Mesendoderm (in vitro differentiated cells): ENCODE results near the gene PPM1J. TPM values are rescaled to one million over a fixed set of nuclear protein-coding genes. Genes with fewer than 3 reads are reported as not detected.

Experiments used
- DNase-seq: peaks from one replicate; pipeline ENCODE4 v3.0.0; 2013
- H2AK5ac ChIP-seq: 2 replicates; pipeline ENCODE4 v1.6.1; 2013; ENCODE audit warnings: low read length, inconsistent platforms
- H2BK120ac ChIP-seq: 2 replicates; pipeline ENCODE4 v1.6.1; 2013; ENCODE audit warnings: low read depth, mild to moderate bottlenecking, low read length, moderate library complexity, mixed read lengths
- H2BK15ac ChIP-seq: replicated peaks from 2 replicates; pipeline ENCODE4 v1.6.1; 2013; ENCODE audit warnings: low read depth, mild to moderate bottlenecking, moderate library complexity
- H2BK5ac ChIP-seq: 2 replicates; pipeline ENCODE4 v1.6.1; 2013; ENCODE audit warnings: low read length, inconsistent platforms
- H3K18ac ChIP-seq: 2 replicates; pipeline ENCODE4 v1.6.1; 2013; ENCODE audit warnings: mild to moderate bottlenecking, low read length, mixed read lengths
- H3K23ac ChIP-seq: one replicate; pipeline ENCODE4 v1.6.1; 2013; ENCODE audit warnings: low read length
- H3K27ac ChIP-seq: 2 replicates; pipeline ENCODE4 v1.5.1; 2013; ENCODE audit warnings: low read depth, mild to moderate bottlenecking, inconsistent platforms, low read length, moderate library complexity
- H3K27me3 ChIP-seq: 2 replicates; pipeline ENCODE4 v1.6.1; 2013; ENCODE audit warnings: low read length, control low read depth, mild to moderate bottlenecking, inconsistent platforms; ENCODE audit not compliant: insufficient read depth, poor library complexity
- H3K36me3 ChIP-seq: 2 replicates; pipeline ENCODE4 v1.6.1; 2013; ENCODE audit warnings: low read length, inconsistent platforms; ENCODE audit not compliant: control insufficient read depth, insufficient read depth
- H3K4ac ChIP-seq: one replicate; pipeline ENCODE4 v1.6.1; 2013; ENCODE audit warnings: low read depth, mild to moderate bottlenecking, low read length, moderate library complexity
- H3K4me1 ChIP-seq: 2 replicates; pipeline ENCODE4 v1.6.1; 2013; ENCODE audit warnings: low read depth, low read length, inconsistent platforms; ENCODE audit not compliant: control insufficient read depth
- H3K4me2 ChIP-seq: 2 replicates; pipeline ENCODE4 v1.6.1; 2013; ENCODE audit warnings: low read length
- H3K4me3 ChIP-seq: 2 replicates; pipeline ENCODE4 v1.5.1; 2013; ENCODE audit warnings: mild to moderate bottlenecking, low read length
- H3K56ac ChIP-seq: one replicate; pipeline ENCODE4 v1.6.1; 2013; ENCODE audit warnings: low read length
- H3K79me1 ChIP-seq: 2 replicates; pipeline ENCODE4 v1.6.1; 2013; ENCODE audit warnings: low read length, inconsistent platforms
- H3K79me2 ChIP-seq: 2 replicates; pipeline ENCODE4 v1.6.1; 2013; ENCODE audit warnings: mild to moderate bottlenecking, low read length; ENCODE audit not compliant: control insufficient read depth, insufficient read depth
- H3K9ac ChIP-seq: 2 replicates; pipeline ENCODE4 v1.6.1; 2013; ENCODE audit warnings: low read length, inconsistent platforms
- H4K5ac ChIP-seq: one replicate; pipeline ENCODE4 v1.6.1; 2013; ENCODE audit warnings: low read length
- H4K8ac ChIP-seq: one replicate; pipeline ENCODE4 v1.6.1; 2013; ENCODE audit warnings: low read depth, mild to moderate bottlenecking, control low read depth, low read length, moderate library complexity
- WGBS: extraction: QIAGEN DNeasy Blood & Tissue Kit; methylation state at CpG from one replicate; pipeline ENCODE4 v1.1.7; 2013; ENCODE audit warnings: low lambda C conversion rate, missing lambda C conversion rate; ENCODE audit not compliant: insufficient coverage; ENCODE audit errors: extremely low coverage; 5-methylcytosine and 5-hydroxymethylcytosine counted together
- polyA plus RNA-seq, 2 experiments: library from polyadenylated mRNA; stranded (reverse); fragments of 200-250 nt; gene quantifications; one replicate each; pipeline ENCODE4 v1.2.3, GENCODE V29; 2013

Gene PPM1J
- polyA plus RNA-seq (2013, experiment 1 of 2): 9.5 TPM
- 8.6 TPM for polyA plus RNA-seq (2013, experiment 2 of 2)

GRCh38 chr1:112715264-112716053, at the start of gene PPM1J:
TSS of gene PPM1J (minus strand) at chr1:112715332. CDS start at chr1:112715301, 31 bp downstream.
- peak within 1 kb of the TSS; percentile 96 for H3K23ac ChIP-seq
- H2AK5ac ChIP-seq: no peak within 1 kb of the TSS
- H4K5ac ChIP-seq: no peak within 1 kb of the TSS
- no CpG with 5 or more reads among the region's 51 CpGs for WGBS
- H2BK5ac ChIP-seq: no peak within 1 kb of the TSS
- H3K79me1 ChIP-seq: no peaks in the 10 kb centered on the region
- H3K4me2 ChIP-seq: peak within 1 kb of the TSS; percentile 99
- no peak within 1 kb of the TSS for H3K4ac ChIP-seq
- H3K4me1 ChIP-seq: peaks cover 13% of the 10 kb centered on the region
- H3K79me2 ChIP-seq: no peaks in the 10 kb centered on the region
- peak within 1 kb of the TSS; percentile 12 for H3K18ac ChIP-seq
- peak within 1 kb of the TSS; percentile 57 for H3K4me3 ChIP-seq
- H4K8ac ChIP-seq: no peak within 1 kb of the TSS
- no peaks in the 10 kb centered on the region for H3K27me3 ChIP-seq
- no peak within 1 kb of the TSS for H2BK120ac ChIP-seq
- peak; percentile 98 for DNase-seq
- no peak within 1 kb of the TSS for H2BK15ac ChIP-seq
- no peaks in the 10 kb centered on the region for H3K36me3 ChIP-seq
- H3K27ac ChIP-seq: no peak within 1 kb of the TSS
- H3K9ac ChIP-seq: peak within 1 kb of the TSS; percentile 67
- peak within 1 kb of the TSS; percentile 75 for H3K56ac ChIP-seq

- Histone ChIP-seq H3K23ac (no peak overlapping the region), H2BK120ac (no peak overlapping the region), H3K4me2 (no peak overlapping the region), H3K27ac (no peak overlapping the region), H3K27me3 (no peaks in the 10 kb centered on the region), H3K4me3 (no peak overlapping the region), H2BK5ac (no peak overlapping the region), H3K9ac (no peak overlapping the region), H4K5ac (no peak overlapping the region), H4K8ac (no peak overlapping the region), H3K4me1 (peaks cover 7% of the 10 kb centered on the region), H3K56ac (peak overlapping the region; percentile 47), H3K79me2 (no peaks in the 10 kb centered on the region), H3K36me3 (no peaks in the 10 kb centered on the region), H2BK15ac (no peak overlapping the region), H3K18ac (no peak overlapping the region), H3K79me1 (no peaks in the 10 kb centered on the region), H2AK5ac (no peak overlapping the region), H3K4ac (no peak overlapping the region)
- peak; percentile 23 for DNase-seq
- WGBS: no CpG with 5 or more reads among the region's 12 CpGs
Measured at GRCh38 chr1:112762541-112763500, 47.7 kb upstream of the PPM1J start.

- Histone ChIP-seq H3K4me3 (no peak overlapping the region), H3K36me3 (no peaks in the 10 kb centered on the region), H4K8ac (no peak overlapping the region), H3K79me1 (no peaks in the 10 kb centered on the region), H3K27me3 (no peaks in the 10 kb centered on the region), H3K4me2 (no peak overlapping the region), H2AK5ac (no peak overlapping the region), H3K56ac (no peak overlapping the region), H3K27ac (no peak overlapping the region), H3K23ac (no peak overlapping the region), H3K9ac (no peak overlapping the region), H2BK5ac (no peak overlapping the region), H3K79me2 (no peaks in the 10 kb centered on the region), H3K4ac (no peak overlapping the region), H2BK120ac (no peak overlapping the region), H4K5ac (no peak overlapping the region), H3K18ac (no peak overlapping the region), H3K4me1 (peaks cover 7% of the 10 kb centered on the region), H2BK15ac (no peak overlapping the region)
- DNase-seq: no peak
- no CpG with 5 or more reads among the region's 9 CpGs for WGBS
Measured at GRCh38 chr1:112761714-112762480, 46.8 kb upstream of the PPM1J start.

- no peak overlapping the region for H4K5ac ChIP-seq
- WGBS: no CpG with 5 or more reads among the region's 6 CpGs
- H3K23ac ChIP-seq: no peak overlapping the region
- peaks cover 7% of the 10 kb centered on the region for H3K4me1 ChIP-seq
- H3K36me3 ChIP-seq: no peaks in the 10 kb centered on the region
- no peak overlapping the region for H3K56ac ChIP-seq
- H3K79me1 ChIP-seq: no peaks in the 10 kb centered on the region
- no peak overlapping the region for H2AK5ac ChIP-seq
- no peak overlapping the region for H2BK15ac ChIP-seq
- H3K9ac ChIP-seq: no peak overlapping the region
- no peaks in the 10 kb centered on the region for H3K79me2 ChIP-seq
- H3K27me3 ChIP-seq: no peaks in the 10 kb centered on the region
- H3K18ac ChIP-seq: no peak overlapping the region
- H3K4me3 ChIP-seq: no peak overlapping the region
- DNase-seq: no peak
- no peak overlapping the region for H3K4ac ChIP-seq
- H2BK5ac ChIP-seq: no peak overlapping the region
- no peak overlapping the region for H3K27ac ChIP-seq
- H2BK120ac ChIP-seq: no peak overlapping the region
- no peak overlapping the region for H4K8ac ChIP-seq
- no peak overlapping the region for H3K4me2 ChIP-seq
Measured at GRCh38 chr1:112759228-112759627, 44.1 kb upstream of the PPM1J start.

- no peaks in the 10 kb centered on the region for H3K27me3 ChIP-seq
- H3K4me1 ChIP-seq: peaks cover 2% of the 10 kb centered on the region
- H3K27ac ChIP-seq: no peak overlapping the region
- no peak overlapping the region for H3K18ac ChIP-seq
- H3K4me2 ChIP-seq: no peak overlapping the region
- no peak overlapping the region for H2BK15ac ChIP-seq
- H2BK120ac ChIP-seq: no peak overlapping the region
- no peaks in the 10 kb centered on the region for H3K36me3 ChIP-seq
- no peaks in the 10 kb centered on the region for H3K79me1 ChIP-seq
- no peaks in the 10 kb centered on the region for H3K79me2 ChIP-seq
- H4K8ac ChIP-seq: no peak overlapping the region
- H2AK5ac ChIP-seq: no peak overlapping the region
- no peak overlapping the region for H3K23ac ChIP-seq
- no peak overlapping the region for H2BK5ac ChIP-seq
- H3K56ac ChIP-seq: no peak overlapping the region
- no peak overlapping the region for H4K5ac ChIP-seq
- no peak for DNase-seq
- H3K9ac ChIP-seq: no peak overlapping the region
- H3K4ac ChIP-seq: no peak overlapping the region
- WGBS: no CpG with 5 or more reads among the region's 1 CpG
- H3K4me3 ChIP-seq: no peak overlapping the region
Measured at GRCh38 chr1:112754116-112754628, 39.0 kb upstream of the PPM1J start.
